Large intestine (tissue), 3 donors: Measurements from ENCODE around the gene ARHGAP26. TPM values are rescaled to one million over a fixed set of nuclear protein-coding genes. Genes with fewer than 3 reads are reported as not detected.
A peak's percentile ranks its signal among the peaks of the same experiment; 100 is the strongest.

ENCODE experiments used
- DNase-seq, 2 donors: peaks; one replicate each; pipeline versions ENCODE4 v3.0.0 to v3.0.0-alpha.2; 2013
- H3K27ac ChIP-seq: one replicate; pipeline ENCODE4 v1.5.1; 2013; ENCODE audit warnings: low read length
- H3K27me3 ChIP-seq: 2 replicates; pipeline ENCODE4 v1.6.1; 2013; ENCODE audit warnings: low read length; ENCODE audit not compliant: control insufficient read depth, insufficient read depth
- H3K36me3 ChIP-seq: 2 replicates; pipeline ENCODE4 v1.6.1; 2013; ENCODE audit warnings: low read length; ENCODE audit not compliant: control insufficient read depth, insufficient read depth
- H3K4me1 ChIP-seq: one replicate; pipeline ENCODE4 v1.6.1; 2013; ENCODE audit warnings: low read length; ENCODE audit not compliant: control insufficient read depth, insufficient read depth
- H3K4me3 ChIP-seq: one replicate; pipeline ENCODE4 v1.5.1; 2013; ENCODE audit warnings: low read length
- H3K9me3 ChIP-seq: one replicate; pipeline ENCODE4 v1.6.1; 2013; ENCODE audit warnings: mild to moderate bottlenecking, low read depth, low read length, moderate library complexity; ENCODE audit not compliant: control insufficient read depth
- WGBS: methylation state at CpG from one replicate; pipeline ENCODE4 v1.1.5; 2013; ENCODE audit warnings: low lambda C conversion rate; ENCODE audit not compliant: insufficient coverage; 5-methylcytosine and 5-hydroxymethylcytosine counted together
- polyA plus RNA-seq: library from polyadenylated mRNA; unstranded; fragments of 120-200 nt; gene quantifications from one replicate; pipeline ENCODE4 v1.2.1, GENCODE V29; 2013

Gene ARHGAP26
- polyA plus RNA-seq, 1 donor: 31.8 TPM

GRCh38 chr5:142770650-142771609 lies 753 bp downstream of the ARHGAP26 start:
- Histone ChIP-seq H3K9me3 (no peaks in the 10 kb centered on the region), H3K27ac (peak overlapping the region; percentile 82), H3K27me3 (no peaks in the 10 kb centered on the region), H3K4me3 (peak overlapping the region; percentile 77), H3K36me3 (no peaks in the 10 kb centered on the region), H3K4me1 (peaks cover 10% of the 10 kb centered on the region)
- peak; percentile 45 to 79 for DNase-seq
- WGBS: 0% methylated on average over 1 of the region's 86 CpGs

DNA sequence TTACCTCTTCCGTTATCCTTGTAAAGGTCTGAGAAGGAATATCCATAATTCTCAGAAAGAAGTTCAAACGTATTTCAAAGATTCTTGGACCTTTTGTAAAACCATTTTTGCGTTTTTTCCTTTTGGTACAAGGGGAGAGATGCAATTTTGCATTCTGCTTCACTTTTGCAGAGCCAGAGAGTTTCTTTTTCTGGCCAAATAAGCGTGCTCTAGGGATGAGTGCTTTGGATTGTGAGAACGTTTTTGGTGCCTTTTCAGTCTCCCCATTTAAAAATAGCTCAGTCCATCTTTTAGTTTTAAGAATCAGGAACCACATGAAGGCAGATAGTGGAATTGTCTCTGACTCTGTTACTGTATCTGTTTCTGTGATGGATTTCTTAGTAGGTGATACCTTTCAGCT lies 1.5 kb downstream of the ARHGAP26 start:
- H3K9me3 ChIP-seq: no peaks in the 10 kb centered on the region
- no peak for DNase-seq
- peak overlapping the region; percentile 82 for H3K27ac ChIP-seq
- peaks cover 10% of the 10 kb centered on the region for H3K4me1 ChIP-seq
- H3K27me3 ChIP-seq: no peaks in the 10 kb centered on the region
- WGBS: 20% methylated on average over 1 of the region's 5 CpGs
- H3K36me3 ChIP-seq: no peaks in the 10 kb centered on the region
- peak overlapping the region; percentile 77 for H3K4me3 ChIP-seq

DNA sequence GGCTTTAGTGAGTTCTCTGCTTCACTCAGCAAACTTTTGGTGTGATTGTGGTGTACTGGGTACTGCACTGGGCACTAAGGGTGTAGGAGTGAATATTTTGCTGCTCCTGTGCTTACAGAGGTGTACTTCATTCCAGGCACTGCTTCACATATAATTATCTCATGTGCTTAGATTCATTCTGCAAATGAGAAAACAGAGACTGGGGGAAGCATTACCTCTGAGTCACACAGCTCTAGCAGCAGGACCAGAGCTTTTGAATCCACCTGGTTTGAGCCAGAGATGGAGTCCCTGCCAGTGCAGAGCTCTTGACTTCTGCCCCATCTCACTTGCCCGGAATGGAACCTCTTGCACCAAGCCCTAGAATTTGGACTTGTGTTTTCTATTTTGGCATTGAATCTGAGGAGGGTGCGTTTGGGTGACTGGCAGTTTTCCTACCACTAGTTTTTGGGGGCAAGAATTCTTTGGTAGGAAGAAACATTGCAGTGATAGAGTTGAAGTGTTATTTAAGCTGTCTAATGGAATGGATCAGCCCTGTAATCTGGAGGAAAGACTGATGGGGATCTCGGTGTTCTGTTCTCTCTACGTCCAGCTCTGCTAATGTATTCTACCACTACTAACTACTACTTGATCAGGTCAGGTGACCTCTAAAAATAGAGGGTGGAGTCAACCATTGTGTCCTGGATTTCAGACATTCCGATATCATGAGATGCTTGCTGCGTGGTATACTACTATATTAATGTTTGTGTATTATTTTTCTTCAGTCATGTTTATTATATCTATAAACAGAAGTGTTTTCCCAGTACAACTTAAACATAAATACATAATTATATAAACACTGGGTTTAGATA lies 2.5 kb downstream of the ARHGAP26 start:
- WGBS: 80% methylated on average over 1 of the region's 6 CpGs
- no peaks in the 10 kb centered on the region for H3K36me3 ChIP-seq
- no peaks in the 10 kb centered on the region for H3K9me3 ChIP-seq
- H3K27me3 ChIP-seq: no peaks in the 10 kb centered on the region
- no peak overlapping the region for H3K27ac ChIP-seq
- DNase-seq: no peak
- H3K4me3 ChIP-seq: peak overlapping the region; percentile 77
- H3K4me1 ChIP-seq: peaks cover 11% of the 10 kb centered on the region

DNA sequence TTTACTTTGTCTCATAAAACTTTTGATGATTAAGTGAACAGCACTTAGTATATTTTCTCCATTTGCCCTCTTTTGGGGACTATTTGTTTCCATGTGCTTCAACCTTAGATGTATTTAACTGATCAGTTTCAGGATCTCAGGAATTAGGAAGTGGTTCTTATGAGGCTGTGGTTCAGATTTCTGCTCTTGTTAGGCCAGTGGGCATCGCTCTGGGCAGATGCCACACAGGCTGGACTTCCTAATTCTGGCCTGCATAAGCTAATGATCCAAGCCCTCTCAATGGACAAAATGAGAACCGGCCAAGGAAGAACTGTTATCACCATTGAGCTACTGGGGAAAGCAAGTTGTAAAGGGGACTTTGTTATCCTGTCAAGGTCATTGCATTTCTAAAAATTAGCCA lies 6.9 kb downstream of the ARHGAP26 start:
- WGBS: no CpG with 5 or more reads among the region's 2 CpGs
- Histone ChIP-seq H3K9me3 (no peaks in the 10 kb centered on the region), H3K36me3 (no peaks in the 10 kb centered on the region), H3K27ac (no peak overlapping the region), H3K4me1 (peaks cover 31% of the 10 kb centered on the region), H3K4me3 (no peak overlapping the region), H3K27me3 (no peaks in the 10 kb centered on the region)
- DNase-seq: no peak

- Histone ChIP-seq H3K27me3 (no peaks in the 10 kb centered on the region), H3K27ac (no peak overlapping the region), H3K36me3 (no peaks in the 10 kb centered on the region), H3K9me3 (no peaks in the 10 kb centered on the region), H3K4me3 (no peak overlapping the region), H3K4me1 (peaks cover 23% of the 10 kb centered on the region)
- DNase-seq: no peak
- WGBS: no CpG with 5 or more reads among the region's 3 CpGs
Measured at GRCh38 chr5:142777850-142778249, 7.7 kb downstream of the ARHGAP26 start.

- no peaks in the 10 kb centered on the region for H3K27me3 ChIP-seq
- no CpG with 5 or more reads among the region's 4 CpGs for WGBS
- no peaks in the 10 kb centered on the region for H3K9me3 ChIP-seq
- H3K27ac ChIP-seq: peak overlapping the region; percentile 69
- no peak overlapping the region for H3K4me3 ChIP-seq
- DNase-seq: peak in 1 of 2 donors; percentile 27
- H3K4me1 ChIP-seq: peaks cover 23% of the 10 kb centered on the region
- H3K36me3 ChIP-seq: no peaks in the 10 kb centered on the region
Measured at GRCh38 chr5:142779163-142779840, 9.1 kb downstream of the ARHGAP26 start.

DNA sequence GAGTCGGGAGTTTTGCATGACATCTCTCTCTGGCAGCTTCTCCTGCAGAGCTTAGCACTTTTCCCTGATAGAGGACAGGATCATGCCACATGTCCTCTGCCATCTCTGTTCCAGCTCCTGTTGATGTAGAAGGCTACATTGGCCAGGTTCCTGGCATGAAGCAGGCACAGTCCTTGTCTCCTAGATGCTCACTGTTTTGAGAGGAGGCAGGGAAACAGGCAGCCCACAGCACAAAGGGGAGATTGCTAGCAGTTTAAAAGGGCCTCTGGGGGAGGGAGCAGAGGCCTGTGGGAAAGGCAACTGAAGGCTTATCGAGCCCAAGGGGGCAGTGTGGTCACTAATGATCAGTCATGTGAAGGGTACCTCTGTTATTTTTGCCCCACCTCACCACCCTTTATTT lies 10.7 kb downstream of the ARHGAP26 start:
- Histone ChIP-seq H3K4me3 (no peak overlapping the region), H3K27ac (no peak overlapping the region), H3K4me1 (peaks cover 23% of the 10 kb centered on the region), H3K27me3 (no peaks in the 10 kb centered on the region), H3K9me3 (no peaks in the 10 kb centered on the region), H3K36me3 (no peaks in the 10 kb centered on the region)
- no peak for DNase-seq
- no CpG with 5 or more reads among the region's 2 CpGs for WGBS

- no CpG with 5 or more reads among the region's 8 CpGs for whole genome bisulfite sequencing
- H3K27ac ChIP-seq: no peak overlapping the region
- no peak overlapping the region for H3K4me3 ChIP-seq
- peaks cover 22% of the 10 kb centered on the region for H3K4me1 ChIP-seq
- H3K9me3 ChIP-seq: no peaks in the 10 kb centered on the region
- DNase-seq: no peak
- no peaks in the 10 kb centered on the region for H3K36me3 ChIP-seq
- H3K27me3 ChIP-seq: no peaks in the 10 kb centered on the region
Measured at GRCh38 chr5:142782976-142783530, 12.9 kb downstream of the ARHGAP26 start.

DNA sequence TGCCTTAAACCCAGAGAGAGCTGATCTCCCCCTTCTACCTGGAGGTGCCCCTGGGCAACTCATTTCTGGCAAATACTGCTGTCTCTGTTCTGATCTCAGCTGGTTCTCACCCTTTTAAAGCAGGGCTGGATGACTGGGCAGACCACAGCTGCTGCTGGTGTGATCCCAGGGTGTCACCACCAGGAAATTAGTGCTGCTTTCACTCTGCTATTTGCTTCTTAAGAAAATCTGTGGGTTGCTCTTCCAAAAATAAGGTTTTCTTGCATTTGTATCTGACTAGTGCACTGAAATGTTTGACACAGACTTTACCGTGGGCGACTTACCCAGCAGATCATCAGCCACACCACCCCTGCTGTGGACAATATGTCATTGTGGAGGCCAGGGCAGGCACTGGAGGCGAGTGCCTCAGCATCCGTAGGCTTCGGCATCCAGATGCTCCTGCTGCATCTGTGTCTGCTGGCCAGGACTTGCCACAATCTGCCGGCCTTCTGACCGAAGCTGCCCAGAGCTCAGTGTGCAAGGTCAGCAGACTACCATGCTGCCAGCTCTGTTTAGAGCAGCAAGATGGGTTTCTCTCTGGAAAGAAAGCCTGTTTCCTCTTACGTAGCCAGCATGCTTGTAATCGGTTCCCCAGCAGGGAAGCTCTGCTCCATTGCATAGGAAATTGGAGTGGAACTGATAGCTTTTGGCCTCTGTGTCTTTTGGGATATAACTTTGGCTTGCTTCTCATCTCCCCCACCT lies 13.6 kb downstream of the ARHGAP26 start:
- no peak overlapping the region for H3K27ac ChIP-seq
- H3K9me3 ChIP-seq: no peaks in the 10 kb centered on the region
- H3K4me3 ChIP-seq: no peak overlapping the region
- no peak for DNase-seq
- no peaks in the 10 kb centered on the region for H3K36me3 ChIP-seq
- peaks cover 17% of the 10 kb centered on the region for H3K4me1 ChIP-seq
- no peaks in the 10 kb centered on the region for H3K27me3 ChIP-seq
- no CpG with 5 or more reads among the region's 9 CpGs for WGBS
